Gastroesophageal sphincter (tissue), 4 donors: Measurements from ENCODE around the gene KLK13. TPM values are rescaled to one million over a fixed set of nuclear protein-coding genes. Genes with fewer than 3 reads are reported as not detected.

Experiments used
- ATAC-seq: fragments of 150-250 bp; one replicate; pipeline ENCODE4 v1.9.1; 2016; ENCODE audit warnings: mild to moderate bottlenecking, moderate library complexity
- H3K27ac ChIP-seq, 4 donors: fragments of 200-600 bp; sonication (generic) in 3 of 4; 1 replicate in 3 of 4; 2 replicates in 1 of 4; pipeline ENCODE4 v1.5.1; 2016 to 2019
- H3K27me3 ChIP-seq: fragments of 200-600 bp; sonication (generic); one replicate; pipeline ENCODE4 v1.5.1; 2019
- H3K36me3 ChIP-seq, 2 donors: fragments of 200-600 bp; sonication (generic); one replicate each; pipeline ENCODE4 v1.5.1; 2019; ENCODE audit warnings: control low read depth in 1 of 2
- H3K4me1 ChIP-seq, 3 donors: fragments of 200-600 bp; sonication (generic); 1 replicate in 2 of 3; 2 replicates in 1 of 3; pipeline ENCODE4 v1.5.1; 2016 to 2019; ENCODE audit warnings: control low read depth in 2 of 3
- H3K4me3 ChIP-seq, 2 donors: fragments of 200-600 bp; sonication (generic); one replicate each; pipeline ENCODE4 v1.5.1; 2019; ENCODE audit warnings: mild to moderate bottlenecking in 1 of 2, moderate library complexity in 1 of 2
- H3K9me3 ChIP-seq, 3 donors: fragments of 200-600 bp; sonication (generic); one replicate each; pipeline ENCODE4 v1.5.1; 2017 to 2019; ENCODE audit warnings: control low read depth in 2 of 3
- CTCF ChIP-seq, 4 experiments: fragments of 200-600 bp in 2 of 4; fragments of 450-650 bp in 2 of 4; sonication (generic) in 1 of 4; IDR thresholded peaks; one replicate each; pipeline ENCODE4 v1.5.1; 2017 to 2019; ENCODE audit warnings: antibody characterized with exemption in 4 of 4, mild to moderate bottlenecking in 2 of 4, moderate library complexity in 2 of 4
- EP300 ChIP-seq: sonication (generic); formaldehyde crosslinking; IDR thresholded peaks from one replicate; pipeline ENCODE4 v1.6.1; 2017; ENCODE audit warnings: antibody characterized with exemption, mild to moderate bottlenecking
- POLR2A ChIP-seq, 2 donors: fragments of 450-650 bp; IDR thresholded peaks; one replicate each; pipeline ENCODE4 v1.6.1; 2017; ENCODE audit warnings: antibody characterized with exemption in 2 of 2, mild to moderate bottlenecking in 2 of 2, moderate library complexity in 1 of 2
- POLR2AphosphoS5 ChIP-seq: sonication (generic); formaldehyde crosslinking; IDR thresholded peaks from one replicate; pipeline ENCODE4 v1.6.1; 2017; ENCODE audit warnings: antibody characterized with exemption
- WGBS, 2 donors: methylation state at CpG; one replicate each; pipeline ENCODE4 v1.1.5; 2018; ENCODE audit warnings: low coverage in 1 of 2; 5-methylcytosine and 5-hydroxymethylcytosine counted together
- total RNA-seq, 4 donors: library from RNA; depleted of rRNA; stranded (reverse); fragments of >200 nt; gene quantifications; one replicate each; pipeline ENCODE4 v1.1.0, GENCODE V29; 2016

KLK13 gene
- total RNA-seq, 4 donors from 2014 or later, result 1.3 to 6.1 (median 5.1) TPM; not detected in 1

- ATAC-seq, result no peak
- H3K36me3 ChIP-seq, result no peaks in the 10 kb centered on the region
- WGBS, 2 donors, result 86% methylated on average over 5 of the region's 11 CpGs; no CpG with 5 or more reads in 1 of the 2 donors
- no peaks in the 10 kb centered on the region for H3K9me3 ChIP-seq
- H3K4me1 ChIP-seq, result no peaks in the 10 kb centered on the region
- H3K4me3 ChIP-seq, result no peak within 1 kb of the TSS
- TF ChIP-seq CTCF (IDR thresholded peaks at IDR 0.05), result no peak
- TF ChIP-seq POLR2A (IDR thresholded peaks at IDR 0.05), result no peak
- TF ChIP-seq EP300, result no peak
- no peak for TF ChIP-seq POLR2AphosphoS5
- peaks cover 93% of the 10 kb centered on the region for H3K27me3 ChIP-seq
- H3K27ac ChIP-seq, result no peak within 1 kb of the TSS
These were observed 38.4 kb downstream of the KLK13 start, which contains the start of gene KLK11 for GRCh38 chr19:51026554-51026831. Gene KLK11, minus strand, starts transcription at chr19:51026616. Its CDS starts 985 bp downstream, at chr19:51025631.

- TF ChIP-seq POLR2AphosphoS5 (no peak), POLR2A (IDR thresholded peaks at IDR 0.05) (no peak), EP300 (no peak), CTCF (IDR thresholded peaks at IDR 0.05) (no peak)
- no peak overlapping the region for H3K27ac ChIP-seq
- H3K27me3 ChIP-seq, result peaks cover 94% of the 10 kb centered on the region
- H3K4me3 ChIP-seq, result no peak overlapping the region
- ATAC-seq, result no peak
- no peaks in the 10 kb centered on the region for H3K9me3 ChIP-seq
- H3K4me1 ChIP-seq, result no peaks in the 10 kb centered on the region
- WGBS, 2 donors, result 40 to 60% methylated on average over 4 to 6 of the region's 18 CpGs
- no peaks in the 10 kb centered on the region for H3K36me3 ChIP-seq
These were observed 38.9 kb downstream of the KLK13 start for GRCh38 chr19:51025809-51026553.

GRCh38 chr19:51025401-51025800, 39.5 kb downstream of the KLK13 start:
- Histone ChIP-seq H3K4me3 (no peak overlapping the region), H3K9me3 (no peaks in the 10 kb centered on the region), H3K4me1 (no peaks in the 10 kb centered on the region), H3K27ac (no peak overlapping the region), H3K36me3 (no peaks in the 10 kb centered on the region), H3K27me3 (peaks cover 93% of the 10 kb centered on the region)
- TF ChIP-seq POLR2AphosphoS5 (no peak), POLR2A (IDR thresholded peaks at IDR 0.05) (no peak), EP300 (no peak), CTCF (IDR thresholded peaks at IDR 0.05) (no peak)
- no peak for ATAC-seq
- WGBS, 2 donors, result no CpG with 5 or more reads among the region's 6 CpGs

DNA sequence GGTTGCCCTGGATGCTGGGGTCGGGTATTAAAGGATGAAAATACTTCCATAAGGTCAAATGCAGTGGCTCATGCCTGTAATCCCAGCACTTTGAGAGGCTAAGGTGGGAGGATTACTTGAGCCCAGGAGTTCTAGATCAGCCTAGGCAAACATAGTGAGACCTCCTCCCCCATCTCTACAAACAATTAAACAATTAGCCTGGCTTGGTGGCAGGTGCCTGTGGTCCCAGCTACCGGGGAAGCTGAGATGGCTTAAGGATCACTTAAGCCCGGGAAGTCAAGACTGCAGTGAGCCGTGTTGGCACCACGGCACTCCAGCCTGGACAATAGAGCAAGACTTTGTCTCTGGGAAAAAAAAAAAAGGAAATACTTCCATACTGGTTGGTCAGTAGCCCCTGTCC, 40.0 kb downstream of the KLK13 start:
- H3K27me3 ChIP-seq, result peaks cover 93% of the 10 kb centered on the region
- no peaks in the 10 kb centered on the region for H3K9me3 ChIP-seq
- 20 to 50% methylated on average over 1 to 2 of the region's 5 CpGs for WGBS, 2 donors
- ATAC-seq, result no peak
- H3K36me3 ChIP-seq, result no peaks in the 10 kb centered on the region
- H3K27ac ChIP-seq, result no peak overlapping the region
- no peak for TF ChIP-seq CTCF (IDR thresholded peaks at IDR 0.05)
- TF ChIP-seq EP300, result no peak
- no peak for TF ChIP-seq POLR2AphosphoS5
- TF ChIP-seq POLR2A (IDR thresholded peaks at IDR 0.05), result no peak
- peaks cover 0 to 2% (median 0%) of the 10 kb centered on the region in 3 donors for H3K4me1 ChIP-seq
- H3K4me3 ChIP-seq, result no peak overlapping the region

- ATAC-seq, result no peak
- Histone ChIP-seq H3K4me1 (peaks cover 0 to 12% (median 0%) of the 10 kb centered on the region in 3 donors), H3K9me3 (no peaks in the 10 kb centered on the region), H3K4me3 (no peak overlapping the region), H3K36me3 (no peaks in the 10 kb centered on the region), H3K27ac (no peak overlapping the region), H3K27me3 (peaks cover 93% of the 10 kb centered on the region)
- 47 to 58% methylated on average over 4 to 7 of the region's 11 CpGs for WGBS, 2 donors
- TF ChIP-seq POLR2A (IDR thresholded peaks at IDR 0.05) (no peak), CTCF (IDR thresholded peaks at IDR 0.05) (no peak), POLR2AphosphoS5 (no peak), EP300 (no peak)
These were observed 40.9 kb downstream of the KLK13 start for GRCh38 chr19:51023946-51024345.
